GM12801 (cell line): Measurements from ENCODE around the gene MIEF2.

Source experiments
- TF ChIP-seq, protein P1 (sequence below): IDR thresholded peaks from one replicate; pipeline ENCODE4 v1.5.1; 2011; ENCODE audit warnings: control low read depth; ENCODE audit not compliant: insufficient read length; ENCODE audit errors: extremely low read depth

The MIEF2 gene

DNA sequence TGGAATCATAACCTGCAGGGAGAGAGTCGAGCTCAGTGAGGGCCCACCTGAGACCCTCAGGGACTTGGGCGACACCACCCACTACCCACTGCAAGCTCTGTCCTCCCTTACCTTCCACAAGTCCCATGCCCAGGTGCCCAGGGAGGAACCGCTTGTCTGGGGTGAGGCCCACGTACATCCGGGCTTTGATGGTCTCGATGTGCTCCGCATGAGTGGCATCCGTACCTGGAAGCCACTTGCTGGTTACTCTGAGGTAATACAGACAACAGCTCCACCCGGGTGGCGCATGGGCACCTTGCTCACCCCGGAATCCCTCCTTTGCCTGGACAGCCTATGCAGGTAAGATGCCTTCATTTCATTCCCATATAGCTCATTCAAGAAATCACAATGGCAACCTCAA lies 24.8 kb downstream of the MIEF2 start:
- TF ChIP-seq, protein P1, sequence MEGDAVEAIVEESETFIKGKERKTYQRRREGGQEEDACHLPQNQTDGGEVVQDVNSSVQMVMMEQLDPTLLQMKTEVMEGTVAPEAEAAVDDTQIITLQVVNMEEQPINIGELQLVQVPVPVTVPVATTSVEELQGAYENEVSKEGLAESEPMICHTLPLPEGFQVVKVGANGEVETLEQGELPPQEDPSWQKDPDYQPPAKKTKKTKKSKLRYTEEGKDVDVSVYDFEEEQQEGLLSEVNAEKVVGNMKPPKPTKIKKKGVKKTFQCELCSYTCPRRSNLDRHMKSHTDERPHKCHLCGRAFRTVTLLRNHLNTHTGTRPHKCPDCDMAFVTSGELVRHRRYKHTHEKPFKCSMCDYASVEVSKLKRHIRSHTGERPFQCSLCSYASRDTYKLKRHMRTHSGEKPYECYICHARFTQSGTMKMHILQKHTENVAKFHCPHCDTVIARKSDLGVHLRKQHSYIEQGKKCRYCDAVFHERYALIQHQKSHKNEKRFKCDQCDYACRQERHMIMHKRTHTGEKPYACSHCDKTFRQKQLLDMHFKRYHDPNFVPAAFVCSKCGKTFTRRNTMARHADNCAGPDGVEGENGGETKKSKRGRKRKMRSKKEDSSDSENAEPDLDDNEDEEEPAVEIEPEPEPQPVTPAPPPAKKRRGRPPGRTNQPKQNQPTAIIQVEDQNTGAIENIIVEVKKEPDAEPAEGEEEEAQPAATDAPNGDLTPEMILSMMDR, result no peak

DNA sequence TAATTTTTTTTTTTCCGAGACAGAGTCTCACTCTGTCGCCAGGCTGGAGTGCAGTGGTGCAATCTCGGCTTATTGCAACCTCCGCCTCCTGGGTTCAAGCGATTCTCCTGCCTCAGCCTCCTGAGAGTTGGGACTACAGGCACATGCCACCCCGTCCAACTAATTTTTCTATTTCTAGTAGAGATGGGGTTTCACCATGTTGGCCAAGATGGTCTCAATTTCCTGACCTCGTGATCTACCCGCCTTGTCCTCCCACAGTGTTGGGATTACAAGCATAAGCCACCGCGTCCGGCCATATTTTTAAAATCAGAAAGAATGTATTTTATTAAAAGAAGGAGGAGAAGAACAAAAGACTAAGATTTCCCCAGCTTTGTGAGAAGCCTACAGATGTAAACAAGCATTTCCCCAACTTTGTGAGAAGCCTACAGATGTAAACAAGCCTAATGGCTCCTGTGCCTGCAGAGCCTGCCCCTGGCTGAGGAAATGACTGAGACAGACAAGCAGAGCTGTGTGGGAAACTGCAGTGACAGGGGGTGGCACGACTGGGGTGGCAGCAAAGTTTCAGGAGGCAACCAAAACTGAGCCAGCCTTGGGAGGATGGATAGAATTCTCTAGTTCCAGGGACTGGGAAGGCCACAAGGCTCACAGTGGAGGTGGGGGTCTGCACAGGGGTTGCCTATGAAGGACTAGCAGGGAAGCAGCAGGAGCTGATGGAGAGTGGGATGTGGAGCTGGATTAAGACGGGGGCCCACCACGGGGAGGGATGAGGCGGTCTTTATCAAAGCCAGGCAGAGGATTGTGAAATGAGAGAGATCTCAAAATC lies 31.5 kb downstream of the MIEF2 start:
- TF ChIP-seq, protein P1, result no peak

DNA sequence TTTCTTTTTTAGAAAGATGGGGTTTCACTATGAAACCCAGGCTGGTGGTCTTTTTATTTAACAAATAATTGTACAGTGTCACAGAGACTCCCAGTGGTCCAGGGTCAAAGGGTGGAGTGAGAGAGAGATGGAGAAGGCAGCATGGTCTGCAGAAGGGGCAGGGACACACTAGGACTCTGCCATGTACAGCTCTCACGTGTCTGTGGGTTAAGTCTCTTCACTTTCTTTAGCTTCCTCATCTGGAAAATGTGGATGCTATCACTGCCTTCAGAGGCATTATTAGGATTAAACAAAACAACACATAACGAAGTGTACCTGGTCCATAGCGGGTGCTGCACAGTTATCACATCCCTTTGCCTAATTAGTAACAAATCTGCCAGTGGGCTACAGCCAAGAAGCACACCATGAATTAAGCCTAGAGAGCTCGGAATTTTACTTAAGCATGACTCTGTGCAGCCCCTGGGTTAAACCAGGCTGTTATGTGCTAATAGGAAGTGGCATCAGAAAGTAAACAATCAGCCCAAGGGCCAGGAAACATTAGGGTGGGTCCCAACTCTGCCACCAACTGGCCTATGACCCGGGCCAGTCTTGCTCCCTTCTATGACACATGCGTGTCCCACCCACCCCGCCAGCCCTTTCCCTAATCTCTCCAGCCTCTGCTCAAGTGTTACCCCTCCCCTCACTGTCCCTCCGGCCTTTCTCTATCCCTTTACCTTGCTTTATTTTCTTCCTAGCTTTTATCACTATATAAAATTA lies 40.4 kb downstream of the MIEF2 start:
- TF ChIP-seq, protein P1, result no peak

DNA sequence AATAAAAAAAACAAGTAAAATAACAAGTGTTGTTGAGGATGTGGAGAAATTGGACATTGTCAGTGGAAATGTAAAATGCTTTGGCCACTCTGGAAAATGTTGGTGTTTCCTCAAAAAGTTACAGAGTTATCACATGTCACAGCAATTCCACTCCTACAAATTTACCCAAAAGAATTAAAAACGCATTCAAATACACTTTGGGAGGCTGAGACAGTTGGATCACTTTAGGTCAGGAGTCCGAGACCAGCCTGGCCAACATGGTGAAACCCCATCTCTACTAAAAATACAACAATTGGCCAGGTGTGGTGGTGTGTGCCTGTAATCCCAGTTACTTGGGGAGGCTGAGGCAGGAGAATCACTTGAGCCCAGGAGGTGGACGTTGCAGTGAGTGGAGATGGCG lies 48.7 kb downstream of the MIEF2 start:
- TF ChIP-seq, protein P1, result no peak

DNA sequence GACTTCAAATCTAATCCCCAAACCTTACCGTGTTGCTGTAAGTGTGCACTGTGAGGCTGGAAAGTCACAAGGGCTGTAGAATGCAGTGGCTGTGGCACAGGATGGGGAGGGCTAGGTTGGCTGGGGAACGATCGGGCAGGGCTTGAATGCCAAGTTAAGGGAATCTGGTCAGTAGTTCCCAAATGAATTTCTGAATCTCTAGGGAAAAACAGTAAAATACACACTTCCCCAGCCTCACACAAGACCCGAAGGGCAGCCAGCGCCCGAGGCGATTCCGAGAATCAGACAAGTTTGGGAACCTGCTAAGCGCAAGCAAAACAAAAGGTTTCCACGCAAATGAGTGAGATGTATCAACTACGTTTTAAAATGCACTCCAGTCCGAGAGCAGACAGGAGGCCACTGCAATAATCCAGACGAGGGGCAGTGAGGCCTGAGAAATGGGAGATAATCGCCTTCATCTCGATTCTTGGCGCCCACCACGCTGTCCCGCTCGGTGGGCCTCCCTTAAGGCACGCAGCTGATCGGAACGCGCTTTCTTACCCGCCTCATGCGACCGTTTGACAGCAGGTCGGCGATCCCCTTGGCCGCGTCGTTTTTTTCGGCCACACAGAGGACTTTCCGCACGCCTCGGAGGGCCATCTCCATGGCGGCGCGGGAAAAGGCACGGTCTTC lies 53.7 kb downstream of the MIEF2 start:
- TF ChIP-seq, protein P1, result no peak

DNA sequence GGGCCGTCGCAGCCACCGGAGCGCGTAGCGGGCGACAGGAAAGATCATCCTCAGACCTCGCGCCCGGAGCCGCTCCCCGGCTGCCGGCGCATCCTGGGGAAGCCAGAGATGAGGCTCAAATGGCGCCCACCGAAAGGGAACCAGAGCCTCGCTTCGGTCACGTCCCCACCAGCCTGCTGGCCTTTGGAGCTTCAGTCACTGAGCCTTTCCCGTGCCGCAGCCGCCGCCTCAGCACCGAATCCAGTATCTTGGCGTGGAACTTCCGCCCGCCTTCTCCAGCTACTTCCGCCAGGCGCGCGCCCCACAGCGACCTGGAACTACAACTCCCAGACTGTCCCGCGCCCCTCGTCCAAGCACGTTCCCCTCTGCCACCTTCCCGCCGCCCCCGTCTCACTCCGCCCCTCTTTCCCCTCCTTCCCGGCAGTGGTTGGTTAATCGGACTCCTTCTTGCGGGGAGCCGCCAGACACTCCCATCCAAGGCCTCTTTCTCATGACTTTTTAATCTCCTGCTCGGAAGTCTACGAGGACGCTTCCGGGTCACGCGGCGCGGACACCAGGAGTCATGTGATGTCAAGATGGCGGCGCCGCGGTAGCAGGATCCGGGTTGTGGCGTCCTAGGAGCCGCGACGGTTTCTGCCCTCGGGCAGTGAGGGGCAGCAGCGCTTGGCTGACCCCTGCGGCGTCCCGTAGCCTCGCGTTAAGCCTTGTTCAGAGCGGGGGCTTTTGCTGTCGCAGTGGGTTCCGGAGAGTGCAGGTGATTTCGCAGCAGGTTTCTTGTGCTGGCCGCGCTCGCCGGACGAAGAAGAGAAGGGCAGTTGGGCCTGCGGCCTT lies 54.5 kb downstream of the MIEF2 start, which contains the start of the genes SMCR8 and TOP3A:
SMCR8 (plus strand) TSS at position 563 of the 831 bp plus-strand sequence. CDS start 497 bp downstream, outside the sequence.
TOP3A (minus strand) TSS at position 264 of the 831 bp plus-strand sequence; CDS start at position 48, 216 bp downstream.
- TF ChIP-seq, protein P1, result no peak

DNA sequence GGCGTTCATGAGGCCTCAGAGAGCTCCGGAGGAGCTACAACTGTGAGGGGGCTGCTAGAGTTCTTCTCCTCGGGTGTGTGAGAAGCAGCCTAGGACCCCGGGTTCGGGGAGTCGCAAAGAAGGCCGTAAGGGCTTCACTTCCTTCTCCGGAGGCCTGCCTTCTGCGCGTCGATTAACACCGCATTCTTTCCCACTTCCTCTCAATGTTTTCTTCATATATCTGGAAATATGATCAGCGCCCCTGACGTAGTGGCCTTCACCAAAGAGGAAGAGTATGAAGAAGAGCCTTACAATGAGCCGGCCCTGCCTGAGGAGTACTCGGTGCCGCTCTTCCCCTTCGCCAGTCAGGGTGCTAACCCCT lies 55.1 kb downstream of the MIEF2 start:
- TF ChIP-seq, protein P1, result no peak
